Measurements from ENCODE around the gene EIF5.
A peak's percentile ranks its signal among the peaks of the same experiment; 100 is the strongest.

Gene EIF5

DNA sequence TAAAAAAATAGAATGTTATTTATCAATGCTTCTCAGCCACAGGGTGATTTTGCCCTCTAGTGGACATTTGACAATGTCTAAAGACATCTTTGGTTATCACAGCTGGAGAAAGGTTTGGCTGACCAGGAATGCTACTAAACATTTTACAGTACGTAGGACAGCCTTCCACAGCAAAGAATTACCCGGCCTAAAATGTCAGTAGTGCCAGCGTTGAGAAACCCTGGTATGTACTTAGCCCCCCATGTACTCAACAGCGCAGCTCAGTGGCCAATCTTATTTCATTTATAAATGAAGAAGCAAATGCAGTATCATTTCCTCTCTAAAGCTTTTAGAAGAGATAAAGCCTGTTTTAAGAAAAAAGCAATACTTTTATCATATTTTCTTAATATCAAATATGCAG is 57.0 kb downstream of the EIF5 start:
- no peak overlapping the region for H3K4me3 ChIP-seq (ENCODE audit: low read length)
- TF ChIP-seq, protein P1, sequence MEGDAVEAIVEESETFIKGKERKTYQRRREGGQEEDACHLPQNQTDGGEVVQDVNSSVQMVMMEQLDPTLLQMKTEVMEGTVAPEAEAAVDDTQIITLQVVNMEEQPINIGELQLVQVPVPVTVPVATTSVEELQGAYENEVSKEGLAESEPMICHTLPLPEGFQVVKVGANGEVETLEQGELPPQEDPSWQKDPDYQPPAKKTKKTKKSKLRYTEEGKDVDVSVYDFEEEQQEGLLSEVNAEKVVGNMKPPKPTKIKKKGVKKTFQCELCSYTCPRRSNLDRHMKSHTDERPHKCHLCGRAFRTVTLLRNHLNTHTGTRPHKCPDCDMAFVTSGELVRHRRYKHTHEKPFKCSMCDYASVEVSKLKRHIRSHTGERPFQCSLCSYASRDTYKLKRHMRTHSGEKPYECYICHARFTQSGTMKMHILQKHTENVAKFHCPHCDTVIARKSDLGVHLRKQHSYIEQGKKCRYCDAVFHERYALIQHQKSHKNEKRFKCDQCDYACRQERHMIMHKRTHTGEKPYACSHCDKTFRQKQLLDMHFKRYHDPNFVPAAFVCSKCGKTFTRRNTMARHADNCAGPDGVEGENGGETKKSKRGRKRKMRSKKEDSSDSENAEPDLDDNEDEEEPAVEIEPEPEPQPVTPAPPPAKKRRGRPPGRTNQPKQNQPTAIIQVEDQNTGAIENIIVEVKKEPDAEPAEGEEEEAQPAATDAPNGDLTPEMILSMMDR (IDR thresholded peaks at IDR 0.05; ENCODE audit: insufficient read depth, low read depth, low read length, missing control alignments): peak; percentile 72
- DNase-seq (ENCODE audit: low read depth): peak; percentile 46

DNA sequence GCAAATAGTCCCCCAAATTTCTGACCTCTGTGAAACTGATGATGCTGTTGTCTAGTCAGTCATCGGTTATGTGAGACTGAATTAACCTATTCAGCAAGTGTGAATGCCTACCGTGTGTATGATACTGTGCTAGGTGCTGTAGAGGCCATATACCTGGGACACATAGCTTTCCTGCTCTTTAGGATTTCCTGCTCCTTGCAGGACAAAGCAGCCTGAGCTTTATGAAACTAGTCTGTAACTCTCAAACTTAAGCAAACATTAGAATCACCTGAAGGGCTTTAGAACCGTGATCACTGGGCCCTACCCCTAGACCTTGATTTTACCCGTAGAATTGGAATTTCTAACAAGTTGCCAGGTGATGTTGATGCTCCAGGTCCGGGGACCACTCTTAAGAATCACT is 58.1 kb downstream of the EIF5 start:
- H3K4me3 ChIP-seq (ENCODE audit: low read length): no peak overlapping the region
- TF ChIP-seq, protein P1 (IDR thresholded peaks at IDR 0.05; ENCODE audit: insufficient read depth, low read depth, low read length, missing control alignments): no peak
- no peak for DNase-seq (ENCODE audit: low read depth)

DNA sequence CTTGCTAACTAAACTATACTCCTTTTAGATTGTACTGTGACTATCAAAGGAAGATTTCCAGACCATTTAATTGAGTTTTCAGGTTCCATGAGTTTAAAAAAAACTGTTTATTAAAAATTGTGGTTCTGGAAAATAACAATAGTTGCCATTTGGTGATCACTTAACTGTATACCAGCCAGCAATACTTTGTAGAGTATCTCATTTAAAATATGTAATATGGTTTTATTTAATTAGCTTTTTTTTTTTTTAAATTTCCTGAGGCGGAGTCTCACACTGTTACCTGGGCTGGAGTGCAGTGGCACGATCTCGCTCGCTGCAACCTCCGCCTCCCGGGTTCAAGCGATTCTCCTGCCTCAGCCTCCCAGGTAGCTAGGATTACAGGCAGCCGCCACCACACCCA is 58.5 kb downstream of the EIF5 start:
- DNase-seq (ENCODE audit: low read depth): no peak
- TF ChIP-seq, protein P1 (IDR thresholded peaks at IDR 0.05; ENCODE audit: insufficient read depth, low read depth, low read length, missing control alignments): no peak
- no peak overlapping the region for H3K4me3 ChIP-seq (ENCODE audit: low read length)

DNA sequence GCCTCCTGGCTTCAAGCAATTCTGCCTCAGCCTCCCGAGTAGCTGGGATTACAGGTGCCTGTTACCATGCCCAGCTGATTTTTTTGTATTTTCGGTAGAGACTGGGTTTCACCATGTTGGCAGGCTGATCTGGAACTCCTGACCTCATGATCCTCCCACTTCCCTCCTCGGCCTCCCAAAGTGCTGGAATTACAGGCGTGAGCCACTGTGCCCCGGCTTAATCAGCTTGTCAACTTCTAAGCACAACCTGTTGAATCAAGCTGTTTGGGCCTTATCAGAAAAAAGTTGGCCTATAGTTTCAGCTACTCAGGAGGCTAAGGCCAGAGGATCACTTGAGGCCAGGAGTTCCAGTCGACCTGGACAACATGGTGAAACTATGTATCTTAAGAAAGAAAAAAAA is 59.0 kb downstream of the EIF5 start:
- no peak for DNase-seq (ENCODE audit: low read depth)
- no peak overlapping the region for H3K4me3 ChIP-seq (ENCODE audit: low read length)
- TF ChIP-seq, protein P1 (IDR thresholded peaks at IDR 0.05; ENCODE audit: insufficient read depth, low read depth, low read length, missing control alignments): no peak

DNA sequence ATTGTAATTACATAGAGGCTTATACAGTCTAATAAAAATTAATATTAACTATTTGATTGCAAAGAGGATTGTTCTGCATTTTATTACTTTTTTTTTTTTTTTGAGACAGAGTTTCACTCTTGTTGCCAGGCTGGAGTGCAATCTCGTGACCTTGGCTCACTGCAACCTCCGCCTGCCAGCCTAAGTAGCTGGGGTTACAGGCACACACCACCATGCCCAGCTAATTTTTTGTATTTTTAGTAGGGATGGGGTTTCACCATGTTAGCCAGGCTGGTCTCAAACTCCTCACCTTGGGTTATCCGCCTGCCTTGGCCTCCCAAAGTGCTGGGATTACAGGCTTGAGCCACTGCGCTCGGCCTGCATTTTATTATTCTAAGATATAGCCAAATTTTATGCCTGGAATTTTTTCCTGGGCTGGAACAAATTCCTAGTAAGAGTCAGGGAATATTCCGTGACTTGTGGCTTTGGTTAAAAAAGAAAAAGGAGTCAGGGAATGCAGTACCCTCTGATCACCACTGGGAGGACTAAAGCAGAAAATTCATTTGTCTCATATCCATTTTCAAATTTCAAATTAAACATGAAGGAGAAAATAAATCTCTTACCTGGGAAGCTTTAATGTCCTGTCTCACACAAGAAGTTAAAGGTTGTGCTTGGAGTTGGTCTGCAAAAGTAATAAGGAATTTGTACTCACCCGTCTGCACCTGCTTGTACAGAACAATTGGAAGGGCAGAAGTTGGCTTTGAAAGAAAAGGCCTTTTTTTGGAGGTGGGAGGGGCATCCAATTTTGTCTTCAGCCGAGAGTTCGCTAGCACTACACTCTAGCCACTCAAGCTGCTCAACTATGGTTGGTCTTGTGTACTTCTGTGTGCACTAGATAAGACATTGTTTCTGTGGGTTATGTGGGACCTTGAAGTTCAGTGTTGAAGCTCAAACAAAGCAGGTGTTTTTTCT is 59.9 kb downstream of the EIF5 start:
- peak; percentile 41 for DNase-seq (ENCODE audit: low read depth)
- TF ChIP-seq, protein P1 (IDR thresholded peaks at IDR 0.05; ENCODE audit: insufficient read depth, low read depth, low read length, missing control alignments): peak; percentile 78
- H3K4me3 ChIP-seq (ENCODE audit: low read length): no peak overlapping the region

All from epithelial cell of esophagus (primary cell).